ENCODE measurements around the gene GLB1L3.

- no peak for TF ChIP-seq POLR2A (IDR thresholded peaks at IDR 0.05; ENCODE audit: low read length)
- TF ChIP-seq GATA1 (IDR thresholded peaks at IDR 0.05; ENCODE audit: low read depth, low read length) = no peak
Measured at GRCh38 chr11:134261626-134262488, 14.3 kb upstream of the GLB1L3 start.
